ENCODE measurements around the gene MBD3L4.

MBD3L4 gene

GRCh38 chr19:6988257-6988656, 51.7 kb downstream of the MBD3L4 start:
- TF ChIP-seq EZH2phosphoT487 (IDR thresholded peaks at IDR 0.05; ENCODE audit: low read length) (no peak), EZH2 (optimal IDR thresholded peaks at IDR 0.05; ENCODE audit: low read depth, low read length) (no peak), CTCF (IDR thresholded peaks at IDR 0.05; ENCODE audit: low read length) (no peak)
- H4K20me1 ChIP-seq (ENCODE audit: insufficient read depth, low read length) = no peaks in the 10 kb centered on the region
- no peaks in the 10 kb centered on the region for H3K79me2 ChIP-seq (ENCODE audit: low read length)
- H3K27ac ChIP-seq (ENCODE audit: low read length) = no peak overlapping the region
- H2AFZ ChIP-seq (ENCODE audit: low read length) = no peak overlapping the region
- no peaks in the 10 kb centered on the region for H3K9me3 ChIP-seq (replicated peaks; ENCODE audit: insufficient read depth, low read length)
- no peaks in the 10 kb centered on the region for H3K9me2 ChIP-seq (replicated peaks; ENCODE audit: insufficient read depth, low read length)
- no peak overlapping the region for H3K9ac ChIP-seq (ENCODE audit: low read length)
- H3K4me2 ChIP-seq (ENCODE audit: low read depth, low read length) = no peak overlapping the region
- no peak for DNase-seq
- H3K27me3 ChIP-seq (replicated peaks; ENCODE audit: insufficient read depth, low read length) = peaks cover 67% of the 10 kb centered on the region
- H3K4me1 ChIP-seq (ENCODE audit: low read length) = no peaks in the 10 kb centered on the region
- no peak overlapping the region for H3K4me3 ChIP-seq (ENCODE audit: low read length)
- H3K36me3 ChIP-seq (replicated peaks; ENCODE audit: insufficient read depth, low read length) = no peaks in the 10 kb centered on the region
- no peaks in the 10 kb centered on the region for H3F3A ChIP-seq (ENCODE audit: insufficient read depth, low read length)

- Histone ChIP-seq H3K4me2 (ENCODE audit: low read depth, low read length) (no peak overlapping the region), H3F3A (ENCODE audit: insufficient read depth, low read length) (no peaks in the 10 kb centered on the region), H3K9me2 (replicated peaks; ENCODE audit: insufficient read depth, low read length) (no peaks in the 10 kb centered on the region), H3K27me3 (replicated peaks; ENCODE audit: insufficient read depth, low read length) (peaks cover 70% of the 10 kb centered on the region), H3K4me3 (ENCODE audit: low read length) (no peak overlapping the region), H3K9me3 (replicated peaks; ENCODE audit: insufficient read depth, low read length) (no peaks in the 10 kb centered on the region), H2AFZ (ENCODE audit: low read length) (no peak overlapping the region), H4K20me1 (ENCODE audit: insufficient read depth, low read length) (no peaks in the 10 kb centered on the region), H3K27ac (ENCODE audit: low read length) (no peak overlapping the region), H3K9ac (ENCODE audit: low read length) (no peak overlapping the region), H3K36me3 (replicated peaks; ENCODE audit: insufficient read depth, low read length) (no peaks in the 10 kb centered on the region), H3K4me1 (ENCODE audit: low read length) (no peaks in the 10 kb centered on the region), H3K79me2 (ENCODE audit: low read length) (no peaks in the 10 kb centered on the region)
- TF ChIP-seq EZH2phosphoT487 (IDR thresholded peaks at IDR 0.05; ENCODE audit: low read length) (no peak), EZH2 (optimal IDR thresholded peaks at IDR 0.05; ENCODE audit: low read depth, low read length) (no peak)
- DNase-seq = no peak
These were observed 52.1 kb downstream of the MBD3L4 start for GRCh38 chr19:6987850-6988249.

Measured in MM.1S (cell line).